Stomach (tissue), 9 donors: ENCODE measurements around the gene SCYL1. TPM values are rescaled to one million over a fixed set of nuclear protein-coding genes. Genes with fewer than 3 reads are reported as not detected.

Experiments
- DNase-seq, 2 donors: peaks; one replicate each; pipeline versions ENCODE4 v3.0.0 to v3.0.0-alpha.2; 2013 to 2019
- H3K27ac ChIP-seq, 5 donors: fragments of 200-600 bp in 4 of 5; sonication (generic) in 4 of 5; one replicate each; pipeline ENCODE4 v1.5.1; 2013 to 2019; ENCODE audit warnings: mild to moderate bottlenecking in 1 of 5, moderate library complexity in 1 of 5
- H3K27me3 ChIP-seq, 3 donors: fragments of 200-600 bp; sonication (generic); one replicate each; pipeline ENCODE4 v1.5.1; 2017 to 2019; ENCODE audit warnings: mixed run types in 1 of 3
- H3K36me3 ChIP-seq, 4 donors: fragments of 200-600 bp; sonication (generic); 1 replicate in 3 of 4; 2 replicates in 1 of 4; pipeline ENCODE4 v1.5.1; 2016 to 2019
- H3K4me1 ChIP-seq, 4 donors: fragments of 200-600 bp; sonication (generic); one replicate each; pipeline ENCODE4 v1.5.1; 2016 to 2019
- H3K4me3 ChIP-seq, 4 donors: fragments of 200-600 bp; sonication (generic) in 3 of 4; one replicate each; pipeline ENCODE4 v1.5.1; 2016 to 2019; ENCODE audit warnings: mild to moderate bottlenecking in 1 of 4
- H3K9me3 ChIP-seq, 4 donors: fragments of 200-600 bp; sonication (generic); one replicate each; pipeline ENCODE4 v1.5.1; 2016 to 2019
- EP300 ChIP-seq: sonication (generic); formaldehyde crosslinking; IDR thresholded peaks from one replicate; pipeline ENCODE4 v1.6.1; 2017; ENCODE audit warnings: antibody characterized with exemption
- POLR2A ChIP-seq, 4 donors: fragments of 450-650 bp; IDR thresholded peaks; one replicate each; pipeline ENCODE4 v1.6.1; 2016; ENCODE audit warnings: antibody characterized with exemption in 4 of 4, control low read depth in 2 of 4, mild to moderate bottlenecking in 1 of 4, moderate library complexity in 1 of 4
- POLR2AphosphoS5 ChIP-seq, 3 donors: sonication (generic); formaldehyde crosslinking; IDR thresholded peaks; one replicate each; pipeline ENCODE4 v1.6.1; 2016; ENCODE audit warnings: antibody characterized with exemption in 3 of 3
- WGBS, 5 donors: extraction: QIAGEN DNeasy Blood & Tissue Kit in 3 of 5; methylation state at CpG; one replicate each; pipeline versions ENCODE4 v1.1.5 to v1.1.7; 2013 to 2018; 5-methylcytosine and 5-hydroxymethylcytosine counted together
- intact Hi-C: fragments of 100-400 bp; cut with DNase I; formaldehyde crosslinking; loops from one replicate; pipeline ENCODE4 v1.15.1; 2023; ENCODE audit warnings: low total_unique reads
- polyA plus RNA-seq, 3 donors: library from polyadenylated mRNA; stranded (reverse); fragments of 200-250 nt; gene quantifications; one replicate each; pipeline ENCODE4 v1.2.3, GENCODE V29; 2013
- total RNA-seq, 5 donors: library from RNA; depleted of rRNA; stranded (reverse); fragments of >200 nt; gene quantifications; one replicate each; pipeline versions ENCODE4 v1.1.0 to v1.2.3, GENCODE V29; 2014 to 2016
- TF ChIP-seq, protein P1 (sequence below), 7 experiments: fragments of 450-650 bp in 4 of 7; fragments of 200-600 bp in 3 of 7; sonication (generic) in 3 of 7; IDR thresholded peaks; one replicate each; pipeline ENCODE4 v1.5.1; 2016 to 2019; ENCODE audit warnings: antibody characterized with exemption in 7 of 7, control low read depth in 2 of 7, mild to moderate bottlenecking in 1 of 7
- donor health status: healthy with polysubstance abuse.
- donor health status: Bipolar disorder and iron deficiency.
- donor health status: healthy.

SCYL1 gene
- total and polyA plus RNA-seq, 8 donors = 3.5 to 94.8 (median 75.1) TPM

DNA sequence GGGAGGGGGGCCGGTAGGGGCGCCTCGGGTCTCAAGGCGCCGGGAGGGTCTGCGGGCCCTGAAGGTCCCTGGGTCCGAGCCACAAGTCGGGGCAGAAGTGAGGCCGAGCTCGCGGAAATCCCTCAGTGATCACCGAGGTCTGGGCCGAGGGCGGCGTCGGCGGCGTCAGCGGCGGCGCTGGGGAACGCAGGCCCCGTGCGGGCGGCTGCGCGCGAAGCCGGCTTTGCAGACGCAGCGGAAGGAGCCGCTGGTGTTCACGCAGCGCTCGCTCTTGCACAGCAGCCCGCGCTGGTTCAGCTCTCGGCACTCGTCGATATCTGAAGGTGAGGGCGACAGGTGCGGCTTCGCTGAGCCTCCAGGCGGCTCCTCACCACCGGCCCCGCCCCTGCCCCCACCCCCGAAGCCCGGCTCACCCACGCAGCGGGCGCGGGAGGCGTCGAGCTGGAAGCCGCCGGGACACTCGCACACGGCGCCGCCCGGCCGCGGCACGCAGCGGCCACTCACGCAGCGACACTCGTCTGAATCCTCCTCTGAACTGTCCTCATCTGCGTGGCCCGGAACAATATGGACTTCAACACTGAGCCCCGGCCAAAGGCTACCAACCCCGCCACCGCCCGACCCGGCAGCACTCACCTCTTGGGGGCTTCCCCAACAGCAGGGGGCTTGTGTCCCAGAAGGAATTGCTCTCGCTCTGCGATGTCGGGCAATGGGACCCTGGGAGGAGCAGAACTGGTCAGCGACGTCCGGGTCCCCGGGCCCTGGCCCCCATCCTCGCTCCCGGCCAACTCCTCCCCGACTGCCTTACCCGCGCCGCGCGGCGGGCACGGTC is 14.2 kb downstream of the SCYL1 start:
- Histone ChIP-seq H3K4me1 (peaks cover 25 to 34% (median 29%) of the 10 kb centered on the region in 4 donors), H3K4me3 (peak overlapping the region; percentile 52 to 72 (median 57)), H3K27me3 (no peaks in the 10 kb centered on the region), H3K9me3 (no peaks in the 10 kb centered on the region), H3K36me3 (peaks cover 15 to 63% (median 58%) of the 10 kb centered on the region in 4 donors), H3K27ac (peak overlapping the region; percentile 84 to 94 (median 89))
- 75 to 88% (median 84%) methylated on average over 65 to 92 of the region's 92 CpGs for WGBS, 5 donors
- DNase-seq = peak in 1 of 2 donors; percentile 57
- intact Hi-C loops = no loop called here
- TF ChIP-seq, protein P1, sequence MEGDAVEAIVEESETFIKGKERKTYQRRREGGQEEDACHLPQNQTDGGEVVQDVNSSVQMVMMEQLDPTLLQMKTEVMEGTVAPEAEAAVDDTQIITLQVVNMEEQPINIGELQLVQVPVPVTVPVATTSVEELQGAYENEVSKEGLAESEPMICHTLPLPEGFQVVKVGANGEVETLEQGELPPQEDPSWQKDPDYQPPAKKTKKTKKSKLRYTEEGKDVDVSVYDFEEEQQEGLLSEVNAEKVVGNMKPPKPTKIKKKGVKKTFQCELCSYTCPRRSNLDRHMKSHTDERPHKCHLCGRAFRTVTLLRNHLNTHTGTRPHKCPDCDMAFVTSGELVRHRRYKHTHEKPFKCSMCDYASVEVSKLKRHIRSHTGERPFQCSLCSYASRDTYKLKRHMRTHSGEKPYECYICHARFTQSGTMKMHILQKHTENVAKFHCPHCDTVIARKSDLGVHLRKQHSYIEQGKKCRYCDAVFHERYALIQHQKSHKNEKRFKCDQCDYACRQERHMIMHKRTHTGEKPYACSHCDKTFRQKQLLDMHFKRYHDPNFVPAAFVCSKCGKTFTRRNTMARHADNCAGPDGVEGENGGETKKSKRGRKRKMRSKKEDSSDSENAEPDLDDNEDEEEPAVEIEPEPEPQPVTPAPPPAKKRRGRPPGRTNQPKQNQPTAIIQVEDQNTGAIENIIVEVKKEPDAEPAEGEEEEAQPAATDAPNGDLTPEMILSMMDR (IDR thresholded peaks at IDR 0.05) = no peak
- TF ChIP-seq POLR2AphosphoS5 (IDR thresholded peaks at IDR 0.05) = no peak
- no peak for TF ChIP-seq EP300
- TF ChIP-seq POLR2A (IDR thresholded peaks at IDR 0.05) = no peak

DNA sequence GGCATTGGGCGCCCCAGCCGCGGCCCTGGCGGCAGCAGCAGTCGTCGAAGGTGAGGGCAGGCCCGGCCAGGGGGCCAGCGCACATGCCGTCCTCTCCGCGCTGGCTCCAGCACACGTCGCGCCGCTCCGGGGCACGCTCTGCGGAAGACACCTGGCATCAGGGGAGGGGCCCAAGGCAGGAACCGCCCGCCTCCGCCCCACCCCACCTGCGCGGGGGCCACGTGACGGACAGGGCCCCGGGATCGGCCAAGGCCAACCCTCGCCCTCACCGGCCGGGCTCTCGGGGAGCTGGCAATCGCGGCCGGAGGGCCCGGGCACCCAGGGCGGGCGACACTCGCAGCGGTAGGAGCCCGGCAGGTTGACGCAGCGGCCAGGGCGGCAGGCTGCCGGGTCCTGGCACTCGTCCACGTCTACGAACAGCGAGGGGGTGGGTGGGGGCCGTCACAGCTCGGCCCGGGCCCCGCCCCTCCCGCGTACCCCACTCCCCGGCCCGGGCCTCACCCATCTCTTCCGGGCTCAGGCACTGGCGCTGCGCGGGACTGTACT is 14.9 kb downstream of the SCYL1 start:
- intact Hi-C loops = no loop called here
- TF ChIP-seq POLR2AphosphoS5 (IDR thresholded peaks at IDR 0.05) (peak in 1 of 3 donors; percentile 40), POLR2A (IDR thresholded peaks at IDR 0.05) (no peak), EP300 (no peak)
- TF ChIP-seq, protein P1 (IDR thresholded peaks at IDR 0.05) = peak in 1 of 7 experiments; percentile 49
- WGBS, 5 donors = 5 to 21% (median 12%) methylated on average over 22 to 60 of the region's 60 CpGs
- Histone ChIP-seq H3K4me3 (peak overlapping the region; percentile 52 to 72 (median 57)), H3K36me3 (peaks cover 15 to 61% (median 51%) of the 10 kb centered on the region in 4 donors), H3K9me3 (no peaks in the 10 kb centered on the region), H3K4me1 (peaks cover 25 to 34% (median 29%) of the 10 kb centered on the region in 4 donors), H3K27ac (peak overlapping the region; percentile 84 to 94 (median 89)), H3K27me3 (no peaks in the 10 kb centered on the region)
- peak; percentile 83 to 94 for DNase-seq

DNA sequence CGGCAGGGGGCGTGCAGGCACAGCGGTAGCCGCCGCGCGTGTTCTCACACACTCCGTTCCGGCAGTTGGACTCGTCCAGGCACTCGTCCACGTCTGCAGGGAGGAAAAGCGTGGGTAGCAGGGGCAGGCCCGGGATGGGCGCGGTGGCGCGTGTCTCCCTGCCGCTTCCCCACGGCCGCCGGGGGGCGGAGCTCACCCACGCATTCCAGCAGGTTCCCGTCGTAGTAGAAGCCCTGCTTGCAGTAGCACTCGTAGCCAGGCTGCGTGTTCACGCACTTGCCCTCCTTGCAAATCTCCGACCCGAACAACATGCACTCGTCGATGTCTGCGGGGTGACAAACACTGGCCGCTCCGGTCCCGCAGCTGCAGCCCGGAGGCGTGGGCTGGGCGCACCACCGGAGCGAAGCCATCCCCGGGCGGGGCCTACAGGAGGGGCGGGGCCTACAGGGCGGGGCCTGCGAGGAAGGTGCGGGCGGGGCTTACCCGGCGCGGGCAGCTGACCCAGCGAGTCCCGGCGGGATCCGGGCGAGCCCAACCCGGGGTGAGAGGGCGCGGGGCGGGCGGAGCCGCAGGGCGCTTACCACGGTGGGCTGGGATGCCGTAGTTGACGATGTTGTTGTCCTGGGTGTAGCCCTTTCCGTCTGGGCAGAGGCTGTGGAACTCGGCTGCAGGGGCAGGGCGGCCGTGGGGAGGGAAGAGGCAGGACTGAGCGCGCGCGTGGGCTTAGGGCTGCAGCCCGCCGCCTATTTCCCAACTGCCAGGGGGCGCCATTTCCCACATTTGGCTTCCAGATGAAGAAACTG is 15.6 kb downstream of the SCYL1 start:
- Histone ChIP-seq H3K27me3 (no peaks in the 10 kb centered on the region), H3K9me3 (no peaks in the 10 kb centered on the region), H3K4me3 (peak overlapping the region; percentile 52 to 72 (median 57)), H3K36me3 (peaks cover 15 to 61% (median 46%) of the 10 kb centered on the region in 4 donors), H3K27ac (peak overlapping the region; percentile 84 to 94 (median 89)), H3K4me1 (peaks cover 25 to 36% (median 29%) of the 10 kb centered on the region in 4 donors)
- intact Hi-C loops = no loop called here
- DNase-seq = peak; percentile 95 to 97
- whole genome bisulfite sequencing, 5 donors = 0 to 1% (median 0%) methylated on average over 38 to 78 of the region's 78 CpGs
- TF ChIP-seq POLR2AphosphoS5 (IDR thresholded peaks at IDR 0.05) (peak; percentile 40 to 52 (median 52)), POLR2A (IDR thresholded peaks at IDR 0.05) (no peak), EP300 (no peak)
- TF ChIP-seq, protein P1 (IDR thresholded peaks at IDR 0.05) = peak in 5 of 7 experiments; percentile 71 to 96 (median 84)
